GM18502 (cell line): Measurements from ENCODE around the gene STK32A.
A peak's percentile ranks its signal among the peaks of the same experiment; 100 is the strongest.

Experiments used
- ATAC-seq: cut with Tn5 transposase; IDR thresholded peaks from one replicate; pipeline ENCODE4 v1.9.1; 2021; ENCODE audit warnings: mild to moderate bottlenecking; ENCODE audit not compliant: unreplicated experiment, poor library complexity

The STK32A gene

DNA sequence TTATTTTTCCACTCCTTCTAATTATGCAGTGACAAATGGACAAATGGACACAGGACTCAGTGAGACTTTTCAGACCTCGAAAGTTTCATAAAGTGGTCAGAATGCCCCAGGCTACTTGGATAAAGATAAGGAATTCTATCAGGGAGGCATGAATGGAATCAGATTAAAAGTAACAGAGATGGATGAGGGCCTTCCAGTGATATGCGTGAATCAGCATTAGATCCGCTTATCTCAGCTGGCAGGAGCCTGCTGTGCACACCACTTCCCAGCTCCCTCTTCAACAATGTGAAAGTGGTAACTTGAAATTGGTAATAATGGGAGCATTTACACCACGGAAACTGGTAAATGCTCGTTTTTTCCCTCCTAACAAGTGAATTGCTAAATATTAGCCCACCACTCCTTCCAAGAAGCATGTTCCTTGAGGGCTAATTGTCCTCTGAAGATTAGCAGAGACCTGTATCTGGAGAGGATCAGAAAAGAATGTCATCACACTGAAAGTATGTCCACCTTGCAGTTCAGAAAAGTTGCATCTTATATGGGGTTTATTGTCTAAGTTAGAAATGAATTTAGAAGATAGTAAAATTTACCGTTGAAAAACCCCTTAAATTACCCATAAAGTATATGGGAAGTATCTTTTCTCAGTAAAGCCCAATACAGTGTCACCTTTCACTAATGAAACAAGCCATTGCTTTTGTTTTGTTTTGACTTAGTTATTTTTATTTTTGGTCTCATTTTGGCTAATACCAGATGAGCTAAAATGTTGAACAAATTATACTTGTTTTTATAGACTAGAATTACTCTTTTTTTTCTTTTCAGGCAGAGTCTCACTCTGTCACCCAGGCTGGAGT lies 149.7 kb downstream of the STK32A start:
- ATAC-seq = peak; percentile 70

GRCh38 chr5:147387109-147387508 lies 152.3 kb downstream of the STK32A start:
- no peak for ATAC-seq

- no peak for ATAC-seq
Observed at GRCh38 chr5:147388184-147389108, 153.6 kb downstream of the STK32A start.

- no peak for ATAC-seq
Observed at GRCh38 chr5:147390654-147391225, 155.9 kb downstream of the STK32A start.

DNA sequence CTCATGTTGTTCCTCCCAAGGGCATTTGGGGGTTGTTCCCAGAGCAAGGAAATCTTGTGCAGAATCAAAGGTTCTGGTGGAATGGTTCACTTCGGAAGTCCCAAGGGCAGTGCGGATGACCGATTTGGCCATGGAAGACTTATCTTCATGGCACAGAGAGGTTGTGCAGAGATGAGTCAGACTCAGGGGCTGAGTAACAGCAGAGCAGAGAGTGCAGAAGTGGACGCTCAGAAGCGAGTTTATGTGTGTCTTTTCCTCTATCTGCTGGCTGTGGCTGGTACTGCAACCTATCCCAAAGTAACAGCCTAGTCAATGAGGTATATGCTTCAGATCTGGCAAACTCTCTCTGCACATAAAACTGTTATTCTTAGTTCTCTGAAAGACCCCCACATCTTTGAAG lies 157.0 kb downstream of the STK32A start:
- ATAC-seq = peak; percentile 98

DNA sequence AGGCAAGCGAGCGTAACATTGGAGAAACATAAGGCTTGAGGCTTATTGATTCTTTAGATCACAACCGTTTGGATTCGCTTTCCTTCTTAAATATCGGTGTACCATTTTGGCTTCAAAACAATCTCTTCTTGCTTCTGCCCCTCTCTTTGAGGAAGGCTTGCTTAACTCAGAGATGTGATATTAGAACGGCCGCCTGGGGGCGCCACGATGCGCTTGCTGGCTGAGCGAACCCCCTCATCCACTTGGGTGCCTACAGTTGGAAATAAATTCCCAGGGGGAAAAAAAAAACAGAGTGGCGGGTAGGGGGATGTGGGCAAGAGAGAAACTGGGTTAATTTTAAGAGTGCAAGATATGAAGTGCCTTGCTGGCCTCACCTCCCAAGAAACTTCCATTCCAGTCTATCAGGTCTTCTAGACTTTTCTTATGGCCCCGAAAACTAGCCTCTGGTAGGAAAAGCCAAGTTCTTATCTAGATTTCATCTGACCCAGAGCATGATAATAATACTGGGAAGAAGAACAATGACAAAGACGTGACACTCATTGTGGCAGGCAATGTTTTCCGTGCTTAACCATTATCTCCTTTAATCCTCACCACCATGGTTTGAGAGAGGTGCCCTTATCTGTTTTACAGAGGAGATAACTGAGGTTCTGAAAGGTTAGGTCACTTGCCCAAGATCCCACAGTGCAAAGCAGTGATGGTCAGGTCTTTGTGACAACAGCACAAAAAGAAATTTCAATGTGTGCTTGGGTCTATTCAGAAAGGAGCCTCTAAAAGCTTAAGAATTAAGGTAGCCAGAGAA lies 159.2 kb downstream of the STK32A start:
- no peak for ATAC-seq

GRCh38 chr5:147396070-147396823 lies 161.4 kb downstream of the STK32A start:
- no peak for ATAC-seq

DNA sequence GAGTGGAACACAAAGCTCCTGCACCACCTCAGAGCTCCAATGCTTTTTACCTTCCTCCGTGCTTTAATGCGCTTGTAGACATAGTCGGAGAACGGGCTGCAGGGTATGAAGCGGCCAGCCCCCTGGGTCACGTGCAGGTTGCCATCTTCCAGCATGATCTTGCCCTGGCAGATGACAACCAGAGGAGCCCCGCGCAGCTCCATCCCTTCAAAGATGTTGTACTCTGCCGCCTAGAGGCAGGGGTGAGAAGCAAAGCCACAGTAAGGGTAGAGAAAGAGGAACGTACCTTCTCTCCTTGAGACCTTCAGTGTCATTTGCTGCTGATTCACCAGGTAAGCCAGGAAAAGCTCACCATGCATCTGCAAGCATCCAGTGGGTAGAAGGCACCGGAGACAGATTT lies 162.8 kb downstream of the STK32A start:
- ATAC-seq = no peak

DNA sequence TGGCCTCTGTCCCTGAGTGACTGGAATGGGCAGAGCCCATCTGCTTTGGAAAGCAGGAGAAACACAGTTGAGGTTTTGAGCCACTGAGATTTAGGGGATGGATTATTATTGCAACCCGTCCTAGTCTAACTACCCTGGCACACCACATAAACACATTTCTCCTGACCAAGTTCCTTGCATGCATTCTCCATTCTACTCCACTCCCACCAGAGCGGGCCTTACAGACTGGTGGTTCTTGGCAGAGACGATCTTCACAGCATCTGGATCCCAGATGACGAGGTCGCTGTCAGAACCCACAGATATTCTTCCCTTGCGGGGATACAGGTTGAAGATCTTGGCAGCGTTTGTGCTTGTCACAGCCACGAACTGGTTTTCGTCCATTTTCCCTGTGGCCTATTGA lies 164.0 kb downstream of the STK32A start:
- no peak for ATAC-seq

DNA sequence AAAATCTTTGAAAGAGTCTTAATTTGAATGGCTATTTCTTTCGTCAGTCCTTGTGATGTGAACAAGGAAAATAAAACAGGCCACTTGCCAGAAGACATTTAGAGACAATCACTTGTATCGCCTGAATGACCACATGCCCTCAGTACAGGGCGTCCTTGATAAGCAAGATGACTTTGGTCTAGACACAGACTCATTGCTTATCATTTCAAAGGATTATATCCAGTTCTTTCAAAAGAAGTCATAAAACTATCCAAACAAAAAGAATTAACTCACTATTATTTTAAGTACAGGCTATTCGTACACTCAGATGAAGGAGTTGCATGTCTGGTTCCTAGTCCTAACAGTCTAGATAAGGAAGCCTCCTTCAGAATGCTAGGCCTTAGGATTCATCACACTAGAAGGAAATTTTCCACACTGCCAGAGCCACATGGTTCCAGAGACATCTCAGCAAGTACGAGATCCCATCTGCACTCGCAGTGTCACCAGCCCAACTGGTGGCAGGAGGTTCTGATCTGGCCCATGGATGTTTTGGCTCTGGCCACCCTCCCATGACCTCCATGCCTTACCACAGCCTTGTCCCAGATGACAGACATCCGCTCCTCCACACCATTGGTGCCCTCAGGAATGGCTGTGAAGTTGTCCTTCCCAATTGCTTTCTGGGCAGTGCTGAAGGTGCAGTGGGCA lies 165.4 kb downstream of the STK32A start:
- ATAC-seq = no peak

DNA sequence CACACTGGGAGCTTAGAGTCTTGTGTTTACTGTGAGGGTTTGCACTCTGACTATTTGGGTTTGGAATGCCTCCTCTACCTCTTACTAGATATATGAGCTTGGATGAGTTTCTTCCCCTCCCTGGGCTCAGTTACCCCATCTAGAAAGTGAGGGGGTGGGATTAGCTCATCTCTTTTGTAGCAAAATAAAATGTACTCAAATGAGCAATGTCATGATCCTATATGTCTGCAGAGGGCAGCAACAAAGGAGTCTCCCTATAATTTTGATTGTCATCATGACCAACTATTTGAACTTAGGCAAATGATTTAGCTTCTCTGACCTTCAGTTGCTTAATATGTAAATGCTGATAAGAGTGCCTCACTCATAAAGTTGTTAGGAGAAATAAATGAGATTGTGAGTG lies 166.1 kb downstream of the STK32A start:
- ATAC-seq = no peak

DNA sequence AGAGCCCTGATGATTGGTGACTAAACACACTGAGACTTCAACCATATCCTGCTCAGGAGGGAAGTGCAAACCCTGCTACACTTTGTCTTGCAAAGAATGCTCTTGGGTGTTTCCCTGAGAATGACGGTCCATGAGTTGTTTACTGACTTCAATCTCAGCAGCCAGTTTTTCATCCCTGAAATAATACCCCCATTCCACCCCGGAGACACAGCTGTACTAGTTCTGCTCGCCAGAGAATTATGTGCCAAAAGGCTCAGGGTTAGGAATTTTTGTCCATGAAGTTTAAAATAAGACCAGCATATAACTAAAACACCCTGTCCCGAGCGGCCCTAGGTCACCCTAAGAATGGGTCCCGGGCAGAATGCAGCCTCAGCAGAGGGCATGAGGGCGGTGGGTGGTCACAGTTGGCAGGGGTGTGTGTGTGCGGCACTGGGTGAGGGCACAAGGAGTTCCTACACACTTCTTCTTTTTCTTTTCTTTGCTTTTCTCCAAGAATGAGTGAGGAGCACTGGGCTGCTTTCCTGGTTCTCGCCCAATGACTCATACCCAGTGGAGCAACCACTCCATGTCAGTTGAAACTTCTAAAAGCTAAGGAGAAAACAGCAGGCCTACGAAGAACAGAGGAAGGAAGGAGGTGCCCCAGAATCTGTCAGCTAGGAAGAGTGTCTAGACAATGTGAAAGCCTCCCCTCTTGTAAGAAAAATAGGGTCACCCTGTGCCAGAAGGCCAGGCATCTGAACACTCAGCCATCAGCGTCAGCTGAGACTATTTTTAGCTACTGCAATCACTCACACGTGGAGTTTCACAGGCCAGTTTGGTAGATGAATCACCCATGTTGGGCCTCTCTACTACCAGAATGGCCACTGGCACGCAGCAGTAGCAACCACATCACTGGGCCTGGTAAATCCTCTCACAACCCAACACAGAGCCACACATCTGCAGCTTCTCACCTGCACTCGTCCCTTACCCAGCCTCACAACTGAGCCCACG lies 169.1 kb downstream of the STK32A start:
- ATAC-seq = peak; percentile 95

DNA sequence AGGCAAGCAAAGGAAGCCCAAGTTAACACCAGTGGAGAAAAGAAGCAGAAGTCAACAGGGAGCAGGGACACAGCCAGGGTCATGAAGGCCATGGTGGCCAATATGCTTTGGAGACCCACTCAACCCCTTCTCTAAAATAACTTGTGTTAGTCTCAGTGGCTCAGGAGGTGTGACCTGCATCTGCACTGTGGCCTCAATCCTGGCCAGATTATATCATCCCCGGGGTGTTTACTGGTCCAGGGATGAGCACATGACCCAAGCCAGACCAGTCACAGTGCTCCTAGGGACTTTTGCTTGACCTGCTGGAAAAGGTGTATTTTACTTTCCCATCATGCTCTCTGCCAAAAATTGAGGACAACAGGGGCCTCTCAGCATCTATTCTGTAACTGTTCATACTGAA lies 169.9 kb downstream of the STK32A start:
- peak; percentile 24 for ATAC-seq

- ATAC-seq = no peak
Observed at GRCh38 chr5:147406636-147407035, 171.8 kb downstream of the STK32A start.

DNA sequence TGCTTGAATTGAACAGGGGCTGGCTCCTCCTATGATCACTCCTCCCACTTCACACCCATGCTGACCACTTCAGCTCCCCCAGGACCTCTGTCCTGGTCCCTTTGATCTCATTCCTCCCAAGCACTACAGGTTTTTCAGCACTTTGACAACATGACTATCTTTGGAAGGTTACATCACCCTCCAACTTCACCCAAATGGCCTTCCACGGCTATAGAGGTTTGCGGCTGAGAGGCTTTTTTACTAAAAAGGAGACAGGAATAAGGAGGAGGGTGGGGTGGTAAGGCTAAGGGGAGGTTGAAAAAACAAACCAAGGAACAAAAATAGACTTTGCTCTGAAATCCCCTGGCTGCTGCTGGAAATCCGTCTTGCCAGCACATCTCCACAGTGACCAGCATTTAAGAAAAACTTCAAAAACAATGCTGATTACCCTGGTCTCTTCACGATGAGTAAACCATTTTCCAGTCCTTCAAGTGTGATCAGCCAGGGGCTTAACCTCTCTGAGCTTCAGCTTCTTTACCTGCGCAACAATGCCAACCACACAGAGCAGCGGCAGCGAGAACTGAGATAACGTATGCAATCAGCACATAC lies 172.4 kb downstream of the STK32A start:
- no peak for ATAC-seq

DNA sequence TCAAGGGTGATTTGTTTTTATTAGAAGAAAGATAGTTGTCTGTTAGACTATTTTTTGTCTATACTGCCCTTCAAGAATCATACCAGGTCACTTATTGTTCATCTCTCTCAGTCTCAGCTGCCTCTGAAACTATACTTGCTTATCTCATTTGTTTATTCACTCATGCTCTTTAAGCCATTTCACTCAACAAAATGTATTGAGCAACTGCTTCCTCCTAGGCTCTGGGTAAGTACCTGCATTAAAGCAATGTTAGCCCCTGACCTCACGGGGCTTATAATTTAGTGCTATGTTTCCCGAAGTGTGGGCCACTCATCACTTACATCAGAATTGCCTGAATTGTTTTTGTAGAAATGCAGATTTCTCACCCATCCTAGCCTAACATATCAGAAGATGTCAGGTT lies 174.2 kb downstream of the STK32A start:
- ATAC-seq = no peak
